Measurements from ENCODE around the gene ST3GAL4. TPM values are rescaled to one million over a fixed set of nuclear protein-coding genes. Genes with fewer than 3 reads are reported as not detected.

Gene ST3GAL4
- total RNA-seq, 1 experiment from 2014 or later, result 13.6 TPM

GRCh38 chr11:126359431-126360048 is 4.1 kb downstream of the ST3GAL4 start:
- no peak for TF ChIP-seq CTCF (conservative IDR thresholded peaks at IDR 0.05)
- H3K4me1 ChIP-seq (ENCODE audit: insufficient read depth, low read length), result no peaks in the 10 kb centered on the region; the same call in 1 of the 2 replicates
- no peak overlapping the region for H4K5ac ChIP-seq (ENCODE audit: insufficient read length, low read depth, low read length)
- H2BK120ac ChIP-seq (ENCODE audit: low read depth, low read length, poor library complexity, severe bottlenecking), result no peak overlapping the region
- H3K79me2 ChIP-seq (ENCODE audit: insufficient read depth, low read length), result peaks cover 3% of the 10 kb centered on the region; the same call in 1 of the 2 replicates
- Mint-ChIP-seq H3K9me3 (no peaks in the 10 kb centered on the region; a peak in 1 of 5 replicates), H3K36me3 (ENCODE audit: insufficient read depth in 1 of 3, low read depth in 3 of 3) (no peaks in the 10 kb centered on the region), H3K27ac (no peak overlapping the region), H3K4me3 (no peak overlapping the region), H3K4me1 (peaks cover 27 to 47% of the 10 kb centered on the region in 2 experiments), H3K27me3 (ENCODE audit: low read depth) (no peaks in the 10 kb centered on the region)
- H3K27me3 ChIP-seq (ENCODE audit: insufficient read depth, low read length), result no peaks in the 10 kb centered on the region
- no peak overlapping the region for H3K9ac ChIP-seq (ENCODE audit: extremely low read depth, insufficient read length, low read length)
- H2BK20ac ChIP-seq (ENCODE audit: low read depth, low read length, poor library complexity, severe bottlenecking), result no peak overlapping the region
- H3K14ac ChIP-seq (ENCODE audit: insufficient read depth, low read length), result no peak overlapping the region
- no peak overlapping the region for H2BK15ac ChIP-seq (ENCODE audit: low read depth, low read length)
- no peak overlapping the region for H2BK5ac ChIP-seq (ENCODE audit: insufficient read length, low read length)
- H2AK5ac ChIP-seq (ENCODE audit: insufficient read length, low read length), result no peak overlapping the region
- no peak overlapping the region for H3K56ac ChIP-seq (ENCODE audit: insufficient read length, low read depth, low read length)
- H2AFZ ChIP-seq (ENCODE audit: low read length), result no peak overlapping the region
- H2BK12ac ChIP-seq (ENCODE audit: insufficient read length, low read depth, low read length), result no peak overlapping the region
- H3K79me1 ChIP-seq (ENCODE audit: insufficient read depth, low read depth, low read length, poor library complexity, severe bottlenecking), result no peaks in the 10 kb centered on the region
- no peak overlapping the region for H3K18ac ChIP-seq (ENCODE audit: insufficient read length, low read depth, low read length)
- no peaks in the 10 kb centered on the region for H3K9me3 ChIP-seq (ENCODE audit: control insufficient read depth, low read depth, low read length)
- H3K4ac ChIP-seq (ENCODE audit: low read depth, low read length), result no peak overlapping the region
- no peak overlapping the region for H4K91ac ChIP-seq (ENCODE audit: insufficient read length, low read depth, low read length)
- DNase-seq, result no peak
- no peak overlapping the region for H3T11ph ChIP-seq (ENCODE audit: low read length)
- H3K23me2 ChIP-seq (ENCODE audit: insufficient read length, low read depth, low read length, poor library complexity, severe bottlenecking), result peaks cover 5% of the 10 kb centered on the region
- no CpG with 5 or more reads among the region's 16 CpGs for WGBS (ENCODE audit: extremely low coverage, insufficient read length, low lambda C conversion rate)
- no peaks in the 10 kb centered on the region for H4K20me1 ChIP-seq (ENCODE audit: control insufficient read depth, insufficient read depth, insufficient read length)
- no peak overlapping the region for H4K8ac ChIP-seq (replicated peaks; ENCODE audit: insufficient read length, low read depth, low read length)
- no peak overlapping the region for H3K23ac ChIP-seq (ENCODE audit: insufficient read length, low read depth, low read length)
- H3K4me2 ChIP-seq (ENCODE audit: insufficient read depth, insufficient read length, low read length), result no peak overlapping the region
- no peak overlapping the region for H3K27ac ChIP-seq (ENCODE audit: insufficient read length, low read depth, low read length)

All from H9 (cell line).